Glutamatergic neuron (in vitro differentiated cells): ENCODE results near the gene COX5A. TPM values are rescaled to one million over a fixed set of nuclear protein-coding genes. Genes with fewer than 3 reads are reported as not detected.
A peak's percentile ranks its signal among the peaks of the same experiment; 100 is the strongest.

Experiments
- DNase-seq: peaks from one replicate; pipeline ENCODE4 v3.0.0; 2022
- H3K27ac Mint-ChIP-seq: one replicate; pipeline ENCODE4 v1.8.0; 2020; ENCODE audit warnings: mild to moderate bottlenecking, mixed read lengths, inconsistent platforms; ENCODE audit not compliant: unreplicated experiment
- H3K27me3 Mint-ChIP-seq: one replicate; pipeline ENCODE4 v1.8.0; 2020; ENCODE audit warnings: mild to moderate bottlenecking, moderate library complexity, mixed read lengths, inconsistent platforms; ENCODE audit not compliant: unreplicated experiment
- H3K36me3 Mint-ChIP-seq: one replicate; pipeline ENCODE4 v1.8.0; 2020; ENCODE audit warnings: mild to moderate bottlenecking, mixed read lengths, inconsistent platforms; ENCODE audit not compliant: unreplicated experiment
- H3K4me1 Mint-ChIP-seq: one replicate; pipeline ENCODE4 v1.8.0; 2020; ENCODE audit warnings: mild to moderate bottlenecking, low read depth, mixed read lengths, inconsistent platforms; ENCODE audit not compliant: unreplicated experiment
- H3K4me3 Mint-ChIP-seq: one replicate; pipeline ENCODE4 v1.8.0; 2020; ENCODE audit warnings: mild to moderate bottlenecking, mixed read lengths, inconsistent platforms; ENCODE audit not compliant: unreplicated experiment
- H3K9me3 Mint-ChIP-seq: one replicate; pipeline ENCODE4 v1.8.0; 2020; ENCODE audit warnings: mild to moderate bottlenecking, moderate library complexity, mixed read lengths, inconsistent platforms; ENCODE audit not compliant: unreplicated experiment
- CTCF ChIP-seq: fragments of 200-600 bp; sonication (generic); IDR thresholded peaks from one replicate; pipeline ENCODE4 v1.5.0; 2021; ENCODE audit not compliant: partially characterized antibody, unreplicated experiment
- total RNA-seq: library from RNA; stranded (reverse); fragmentation: NEBNext Ultra II Directional; extraction: Animal tissue kit (Norgen Biotek cat#: 25700); gene quantifications from one replicate; pipeline ENCODE4 v1.2.1, GENCODE V29; 2021; ENCODE audit not compliant: unreplicated experiment

The COX5A gene
- total RNA-seq, 1 donor from 2014 or later: 219 TPM

- no peak for DNase-seq
- Mint-ChIP-seq H3K4me1 (peaks cover 25% of the 10 kb centered on the region), H3K9me3 (peaks cover 2% of the 10 kb centered on the region), H3K27me3 (peaks cover 15% of the 10 kb centered on the region), H3K36me3 (no peaks in the 10 kb centered on the region), H3K27ac (peak overlapping the region; percentile 34), H3K4me3 (no peak overlapping the region)
- TF ChIP-seq CTCF: no peak
Observed at GRCh38 chr15:74959586-74959939, 21.7 kb upstream of the COX5A start.

- Mint-ChIP-seq H3K4me1 (peaks cover 24% of the 10 kb centered on the region), H3K9me3 (peaks cover 2% of the 10 kb centered on the region), H3K36me3 (no peaks in the 10 kb centered on the region), H3K27ac (peak overlapping the region; percentile 70), H3K4me3 (peak overlapping the region; percentile 82), H3K27me3 (peaks cover 15% of the 10 kb centered on the region)
- peak; percentile 62 for DNase-seq
- TF ChIP-seq CTCF: no peak
Observed at GRCh38 chr15:74958908-74959585, 21.2 kb upstream of the COX5A start.

GRCh38 chr15:74958320-74958907, 20.5 kb upstream of the COX5A start:
- Mint-ChIP-seq H3K27ac (peak overlapping the region; percentile 70), H3K27me3 (peaks cover 15% of the 10 kb centered on the region), H3K9me3 (peaks cover 2% of the 10 kb centered on the region), H3K36me3 (no peaks in the 10 kb centered on the region), H3K4me3 (peak overlapping the region; percentile 82), H3K4me1 (peaks cover 24% of the 10 kb centered on the region)
- peak; percentile 70 for DNase-seq
- no peak for TF ChIP-seq CTCF

- H3K27me3 Mint-ChIP-seq: peaks cover 15% of the 10 kb centered on the region
- TF ChIP-seq CTCF: no peak
- peaks cover 2% of the 10 kb centered on the region for H3K9me3 Mint-ChIP-seq
- H3K4me1 Mint-ChIP-seq: peaks cover 22% of the 10 kb centered on the region
- H3K4me3 Mint-ChIP-seq: peak overlapping the region; percentile 82
- no peaks in the 10 kb centered on the region for H3K36me3 Mint-ChIP-seq
- no peak for DNase-seq
- H3K27ac Mint-ChIP-seq: no peak overlapping the region
Observed at GRCh38 chr15:74957476-74958035, 19.7 kb upstream of the COX5A start.
